ENCODE measurements around the gene ACAA1.

The ACAA1 gene

DNA sequence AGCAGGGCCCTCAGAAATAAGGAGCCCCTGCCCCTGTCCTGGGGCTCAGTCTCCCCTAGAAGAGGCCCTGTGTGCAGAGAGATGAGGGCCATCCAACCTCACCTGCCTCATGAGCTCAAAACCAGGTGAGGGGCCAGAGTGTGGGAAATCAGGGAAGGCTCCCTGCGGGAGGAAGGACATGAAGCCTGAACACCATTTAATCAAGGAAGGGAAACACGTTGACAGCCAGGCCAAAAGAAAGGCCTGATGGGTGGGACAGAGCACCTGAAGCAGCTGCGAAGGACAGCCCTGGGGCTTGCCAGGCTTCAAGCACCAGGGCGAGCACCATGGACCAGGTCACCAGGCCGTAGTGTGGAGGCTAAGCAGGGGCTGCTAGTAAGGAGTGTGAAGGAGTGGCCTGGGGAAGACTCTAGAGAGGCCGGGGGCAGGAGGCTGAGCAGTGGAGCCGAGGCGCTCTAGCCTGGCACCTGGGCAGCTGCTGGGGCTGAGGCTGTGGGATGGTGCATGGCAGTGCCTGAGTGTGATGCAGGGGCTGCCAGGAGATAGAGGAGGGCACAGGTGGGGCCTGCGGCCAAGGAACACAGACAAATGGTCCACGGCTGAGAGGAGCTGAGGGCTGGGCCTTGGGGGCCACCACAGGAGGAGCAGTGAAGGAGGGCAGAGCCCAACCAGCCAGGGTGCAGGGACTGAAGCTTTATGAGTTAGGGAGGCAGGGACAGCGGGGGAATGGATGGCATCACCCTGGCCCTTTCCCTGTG lies 16.1 kb downstream of the ACAA1 start:
- DNase-seq (ENCODE audit: insufficient read length, low spot score) (no peak), FAIRE-seq (no peak)

DNA sequence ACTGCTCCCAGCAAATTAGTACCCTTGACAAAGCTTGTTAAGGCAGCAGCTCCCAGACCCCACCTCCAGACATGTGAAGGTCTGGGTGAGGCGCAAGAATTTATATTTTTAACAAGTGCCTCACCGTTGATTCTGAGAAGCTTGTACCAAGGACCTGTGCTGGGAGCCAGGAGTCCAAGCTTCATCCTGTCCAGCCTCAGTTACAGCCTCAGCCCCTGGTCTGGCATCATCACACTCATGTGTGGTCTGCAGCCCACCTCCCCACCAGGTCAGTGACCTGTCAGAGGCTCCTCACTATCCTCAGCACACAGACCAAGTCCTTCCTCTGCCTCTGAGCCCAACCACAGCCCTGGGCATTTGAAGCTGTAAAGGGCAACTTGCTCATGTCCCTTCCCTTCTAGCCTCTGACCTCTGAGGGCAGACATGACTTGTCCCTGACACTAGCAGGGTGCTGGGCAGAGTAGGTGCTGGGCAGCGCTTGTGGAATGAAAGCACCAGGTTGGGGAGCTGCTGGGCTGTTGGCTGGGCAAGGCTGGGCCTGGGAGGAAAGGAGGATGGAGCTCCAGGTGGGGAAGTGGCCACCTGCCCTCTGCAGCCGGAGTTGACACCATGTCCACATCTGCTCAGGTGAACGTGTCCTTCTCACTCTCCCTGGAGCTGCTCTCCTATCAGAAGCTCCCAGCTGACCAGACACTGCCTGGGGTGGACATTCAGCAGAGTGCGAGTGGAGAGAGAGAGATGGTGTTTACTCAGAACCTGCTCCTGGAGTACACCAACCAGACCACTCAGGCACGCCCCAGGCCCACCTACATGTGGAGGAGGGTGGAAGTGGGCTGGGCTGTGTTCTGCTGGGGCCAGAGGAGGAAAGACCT lies 16.9 kb downstream of the ACAA1 start:
- DNase-seq (ENCODE audit: insufficient read length, low spot score) (no peak), FAIRE-seq (no peak)

DNA sequence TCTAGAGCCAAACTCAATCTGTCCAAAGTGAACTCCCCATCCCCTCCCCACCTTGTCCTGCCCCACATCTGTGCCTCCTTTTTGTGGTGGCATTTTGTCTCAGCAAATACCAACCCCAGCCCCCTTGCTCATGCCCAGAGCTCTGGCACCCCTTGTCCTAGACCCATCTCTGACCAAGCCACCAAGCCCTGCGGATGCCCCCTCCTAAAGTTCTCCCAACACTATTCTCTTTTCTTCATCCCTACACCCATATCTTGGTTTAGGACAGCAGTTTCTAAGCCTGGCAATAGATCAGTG lies 17.7 kb downstream of the ACAA1 start:
- DNase-seq (ENCODE audit: insufficient read length, low spot score) (no peak), FAIRE-seq (no peak)

DNA sequence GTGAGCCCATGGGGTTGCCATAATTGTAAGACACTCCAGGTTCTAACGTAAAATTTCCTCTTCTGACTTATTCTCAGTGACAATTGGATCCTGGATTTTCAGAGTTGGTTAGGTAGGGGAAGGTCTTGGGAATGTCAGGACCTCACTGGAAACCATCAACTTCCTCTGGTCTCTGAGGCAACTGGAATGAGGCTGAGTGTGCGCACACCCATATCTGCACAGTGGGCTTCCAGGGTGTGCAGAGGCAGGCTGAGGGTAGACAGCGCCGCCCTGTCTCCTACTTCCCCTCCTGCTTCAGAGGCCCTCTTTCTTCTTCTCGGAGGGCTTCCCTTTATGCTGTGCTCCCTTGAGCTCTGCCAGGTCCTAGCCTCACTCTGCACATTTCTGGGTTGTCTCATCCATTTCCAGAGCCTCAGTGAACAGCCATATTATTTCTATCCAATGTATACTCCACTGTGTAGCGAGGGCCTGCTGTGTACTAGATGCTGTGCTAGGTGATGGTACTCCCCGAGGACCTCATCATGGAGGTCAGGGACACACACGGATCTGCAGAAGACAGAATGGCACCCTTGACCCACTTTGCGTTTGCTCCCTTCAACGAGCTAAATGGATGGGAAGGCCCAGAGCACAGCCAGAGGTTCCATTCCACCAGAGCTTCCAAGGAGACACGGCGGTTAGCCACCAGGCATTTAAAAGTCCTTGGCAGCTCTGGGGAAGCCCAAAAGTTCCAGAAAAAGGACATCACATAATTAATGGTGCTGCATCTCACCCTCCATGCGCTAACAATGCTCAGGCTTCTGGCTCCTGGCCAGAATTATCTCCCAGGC lies 18.3 kb downstream of the ACAA1 start:
- DNase-seq (ENCODE audit: insufficient read length, low spot score) (no peak), FAIRE-seq (no peak)

DNA sequence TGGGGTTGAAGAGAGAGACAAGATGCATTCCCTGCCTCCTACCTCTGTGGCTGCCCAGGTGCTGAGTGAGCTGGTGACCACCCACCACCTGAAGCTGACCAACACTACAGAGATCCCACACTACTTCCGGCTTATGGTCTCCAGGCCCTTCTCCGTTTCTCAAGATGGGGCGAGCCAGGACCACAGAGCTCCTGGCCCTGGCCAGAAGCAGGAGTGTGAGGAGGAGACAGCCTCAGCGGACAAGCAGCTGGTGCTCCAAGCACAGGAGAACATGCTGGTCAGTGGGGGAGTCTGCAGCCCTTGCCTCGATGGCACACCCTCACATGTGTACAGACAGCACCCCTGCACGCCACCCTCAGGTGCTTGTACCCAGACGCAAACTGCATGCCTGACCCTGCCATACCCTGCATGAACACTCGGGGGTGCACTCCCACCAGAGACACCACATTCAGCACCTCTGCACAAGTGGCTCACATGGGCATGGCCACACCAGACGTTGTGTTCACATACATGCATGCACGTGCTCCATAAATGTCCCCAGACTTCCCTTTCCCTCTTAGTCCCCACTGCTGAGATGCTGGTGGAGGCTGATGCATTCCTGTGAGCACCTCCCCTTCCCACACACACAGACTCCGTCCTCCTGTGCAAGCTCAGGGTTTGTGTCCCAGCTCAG lies 19.0 kb downstream of the ACAA1 start:
- peak; percentile 53 for FAIRE-seq
- DNase-seq (ENCODE audit: insufficient read length, low spot score), result peak; percentile 78

- no peak for DNase-seq (ENCODE audit: insufficient read length, low spot score)
- no peak for FAIRE-seq
Measured at GRCh38 chr3:38117163-38117716, 19.7 kb downstream of the ACAA1 start.

GRCh38 chr3:38116471-38117162 lies 20.3 kb downstream of the ACAA1 start:
- FAIRE-seq (no peak), DNase-seq (ENCODE audit: insufficient read length, low spot score) (no peak)

DNA sequence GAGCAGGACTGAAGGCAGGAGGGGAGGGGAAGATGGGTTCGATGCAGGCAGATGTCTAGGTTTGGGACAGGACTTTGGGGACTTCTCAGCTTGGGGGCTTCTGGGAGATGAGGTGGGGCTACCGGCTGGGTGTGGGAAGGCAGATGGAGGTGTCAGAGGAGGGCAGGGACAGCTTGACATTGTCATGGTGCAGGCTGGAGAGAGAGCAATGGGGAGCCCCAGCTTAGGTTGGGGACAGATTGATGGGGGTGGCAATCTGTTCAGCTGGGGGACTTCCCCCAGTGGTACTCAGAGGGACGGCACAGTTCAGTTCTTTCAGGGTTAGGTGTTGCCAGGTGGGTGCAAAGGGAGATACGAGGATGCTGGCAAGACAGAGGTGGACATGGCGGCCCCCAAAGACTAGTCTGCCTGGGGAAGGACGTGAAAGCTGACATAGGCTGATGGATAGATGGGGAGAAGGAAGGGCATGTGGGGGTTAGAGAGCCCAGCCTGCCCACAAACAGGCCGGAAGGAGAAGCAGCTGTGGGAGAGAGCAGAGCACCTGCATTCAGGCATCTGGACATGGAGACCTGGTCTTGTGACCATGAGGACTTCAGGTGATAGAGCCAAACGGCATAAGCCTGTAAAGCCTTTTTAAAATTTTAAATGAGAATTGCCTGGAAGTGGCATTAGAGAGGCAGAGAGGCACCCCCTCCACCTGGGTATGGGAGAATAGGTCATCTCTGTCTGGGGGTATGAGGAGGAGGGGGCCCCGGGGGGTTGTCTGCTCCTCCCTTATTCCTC lies 21.1 kb downstream of the ACAA1 start:
- DNase-seq (ENCODE audit: insufficient read length, low spot score), result no peak
- no peak for FAIRE-seq

- DNase-seq (ENCODE audit: insufficient read length, low spot score) (no peak), FAIRE-seq (no peak)
Measured at GRCh38 chr3:38114875-38115644, 21.9 kb downstream of the ACAA1 start.

- DNase-seq (ENCODE audit: insufficient read length, low spot score) (no peak), FAIRE-seq (no peak)
Measured at GRCh38 chr3:38114052-38114874, 22.7 kb downstream of the ACAA1 start.

GRCh38 chr3:38112378-38112761 lies 24.6 kb downstream of the ACAA1 start:
- FAIRE-seq (no peak), DNase-seq (ENCODE audit: insufficient read length, low spot score) (no peak)

DNA sequence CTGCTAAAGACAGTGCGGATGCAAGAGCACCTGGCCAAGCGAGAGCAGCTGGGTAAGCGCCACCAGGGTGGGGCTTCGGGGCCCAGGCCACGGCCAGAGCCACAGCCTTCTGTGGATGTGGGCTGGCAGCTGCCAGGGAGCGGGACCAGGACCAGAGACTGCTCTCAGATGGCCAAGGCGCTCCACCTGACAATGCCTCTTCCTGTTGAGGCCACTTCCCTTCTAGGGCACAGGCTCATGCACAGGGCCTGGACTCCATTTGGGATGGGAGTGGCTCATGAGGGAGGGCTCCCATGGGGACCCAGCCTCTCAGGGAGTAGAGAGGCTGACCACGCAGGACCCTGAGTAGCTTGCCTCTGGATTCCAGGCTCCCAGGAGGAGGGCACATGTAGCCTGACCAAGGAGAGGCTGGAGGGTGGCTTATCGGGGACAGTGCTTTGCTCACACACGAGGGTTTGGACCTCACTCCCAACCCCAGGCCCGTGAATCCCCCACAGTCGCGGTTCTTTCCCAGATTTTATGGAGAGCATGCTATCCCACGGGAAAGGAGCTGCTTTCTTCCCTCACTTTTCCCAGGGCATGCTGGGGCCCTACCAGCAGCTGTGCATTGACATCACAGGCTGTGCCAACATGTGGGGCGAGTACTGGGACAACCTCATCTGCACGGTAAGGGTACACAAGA lies 25.1 kb downstream of the ACAA1 start:
- FAIRE-seq (no peak), DNase-seq (ENCODE audit: insufficient read length, low spot score) (no peak)

DNA sequence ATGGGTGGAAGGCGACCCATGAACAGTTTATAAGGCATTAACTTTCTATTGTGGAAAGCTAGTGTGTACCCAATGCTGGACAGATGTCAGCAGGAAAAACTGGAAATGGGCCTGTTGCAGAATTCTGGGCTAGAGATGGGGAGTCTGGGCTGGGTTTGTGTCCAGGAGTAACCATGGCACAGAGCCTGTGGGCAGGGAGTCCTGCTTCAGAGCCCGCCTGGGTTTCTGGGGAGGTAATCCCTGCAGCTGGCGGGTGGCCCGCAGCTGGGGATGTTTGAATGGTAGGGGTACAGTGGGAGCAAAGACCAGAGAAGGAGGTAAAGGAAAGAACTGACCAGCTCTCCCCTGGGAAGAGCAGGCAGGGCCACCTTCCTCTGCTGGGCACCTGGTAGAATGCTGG lies 25.7 kb downstream of the ACAA1 start:
- no peak for DNase-seq (ENCODE audit: insufficient read length, low spot score)
- FAIRE-seq, result no peak

DNA sequence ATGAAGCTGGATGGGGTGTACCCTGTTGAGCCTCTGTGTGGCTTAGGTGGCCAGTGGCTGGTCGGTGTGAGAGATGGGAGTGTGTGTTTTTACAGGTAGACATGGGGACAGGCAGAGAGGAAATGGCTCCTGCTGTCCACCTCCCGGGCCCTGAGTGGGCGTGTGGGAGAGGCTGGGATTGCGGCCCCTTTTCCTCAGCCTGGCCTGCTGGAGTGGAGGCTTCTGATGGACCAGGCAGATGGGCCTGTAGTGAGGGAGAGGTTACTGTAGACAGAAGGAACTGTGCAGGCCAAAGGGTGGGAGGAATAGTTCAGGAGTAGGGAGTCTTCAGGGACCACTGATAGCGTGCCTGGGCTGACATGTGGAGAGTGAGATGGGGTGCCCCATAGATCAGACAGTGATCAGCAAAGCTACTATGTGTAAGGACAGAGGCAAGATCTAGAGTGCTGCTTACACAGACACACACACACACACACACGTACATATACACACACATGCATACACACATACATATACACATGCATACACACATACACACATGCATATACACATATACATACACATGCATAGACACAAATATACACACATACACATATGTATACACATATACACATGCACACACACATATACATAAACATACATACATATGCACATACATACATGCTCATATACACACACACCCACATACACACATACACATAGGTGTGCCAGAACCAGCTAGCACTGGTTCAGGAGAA lies 26.4 kb downstream of the ACAA1 start:
- no peak for DNase-seq (ENCODE audit: insufficient read length, low spot score)
- no peak for FAIRE-seq

GRCh38 chr3:38109580-38110313 lies 27.2 kb downstream of the ACAA1 start:
- FAIRE-seq, result no peak
- DNase-seq (ENCODE audit: insufficient read length, low spot score), result no peak

All from GM19239 (cell line).